ENCODE measurements around the gene PTX4.

The PTX4 gene

DNA sequence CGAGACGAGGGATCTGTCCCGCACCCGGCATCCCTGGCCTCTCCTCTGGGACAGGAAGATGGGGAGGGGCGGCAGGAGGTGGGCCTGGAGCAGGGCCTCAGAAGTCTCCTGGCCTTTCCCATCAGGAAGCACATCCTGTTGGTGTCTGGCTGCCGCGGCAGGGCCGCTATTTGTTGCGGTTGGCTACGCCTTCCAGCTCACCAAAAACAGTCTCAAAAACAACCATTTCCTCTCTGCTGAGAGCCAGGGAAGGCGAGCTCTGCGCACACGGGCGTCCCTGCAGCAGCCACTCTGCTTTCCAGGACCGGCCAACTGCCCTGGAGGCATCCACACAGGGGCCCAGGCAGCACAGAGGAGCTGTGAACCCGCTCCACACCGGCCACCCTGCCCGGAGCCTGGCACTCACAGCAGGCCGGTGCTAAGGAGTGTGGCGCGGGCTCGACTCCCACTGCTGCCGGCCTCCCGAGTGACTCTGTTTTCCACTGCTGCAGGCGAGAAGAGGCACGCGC is 44.8 kb upstream of the PTX4 start, which contains the start of gene TMEM204:
TSS of gene TMEM204 (plus strand) at position 224 of the 509 bp plus-strand sequence. CDS start 610 bp downstream, outside the sequence.
- no peaks in the 10 kb centered on the region for H3F3A ChIP-seq (ENCODE audit: insufficient read depth, low read length)
- H2AFZ ChIP-seq (ENCODE audit: low read length), result no peak within 1 kb of the TSS
- DNase-seq, result no peak
- H3K4me2 ChIP-seq (ENCODE audit: low read depth, low read length), result no peak within 1 kb of the TSS
- H3K27me3 ChIP-seq (replicated peaks; ENCODE audit: insufficient read depth, low read length), result peaks cover 94% of the 10 kb centered on the region
- no peaks in the 10 kb centered on the region for H4K20me1 ChIP-seq (ENCODE audit: insufficient read depth, low read length)
- H3K79me2 ChIP-seq (ENCODE audit: low read length), result no peaks in the 10 kb centered on the region
- H3K4me3 ChIP-seq (ENCODE audit: low read length), result no peak within 1 kb of the TSS
- H3K9me3 ChIP-seq (replicated peaks; ENCODE audit: insufficient read depth, low read length), result no peaks in the 10 kb centered on the region
- H3K27ac ChIP-seq (ENCODE audit: low read length), result no peak within 1 kb of the TSS
- H3K36me3 ChIP-seq (replicated peaks; ENCODE audit: insufficient read depth, low read length), result no peaks in the 10 kb centered on the region
- no peak within 1 kb of the TSS for H3K9ac ChIP-seq (ENCODE audit: low read length)
- no peaks in the 10 kb centered on the region for H3K9me2 ChIP-seq (replicated peaks; ENCODE audit: insufficient read depth, low read length)
- TF ChIP-seq EZH2 (optimal IDR thresholded peaks at IDR 0.05; ENCODE audit: low read depth, low read length), result no peak
- no peak for TF ChIP-seq EZH2phosphoT487 (IDR thresholded peaks at IDR 0.05; ENCODE audit: low read length)
- TF ChIP-seq, protein P1, sequence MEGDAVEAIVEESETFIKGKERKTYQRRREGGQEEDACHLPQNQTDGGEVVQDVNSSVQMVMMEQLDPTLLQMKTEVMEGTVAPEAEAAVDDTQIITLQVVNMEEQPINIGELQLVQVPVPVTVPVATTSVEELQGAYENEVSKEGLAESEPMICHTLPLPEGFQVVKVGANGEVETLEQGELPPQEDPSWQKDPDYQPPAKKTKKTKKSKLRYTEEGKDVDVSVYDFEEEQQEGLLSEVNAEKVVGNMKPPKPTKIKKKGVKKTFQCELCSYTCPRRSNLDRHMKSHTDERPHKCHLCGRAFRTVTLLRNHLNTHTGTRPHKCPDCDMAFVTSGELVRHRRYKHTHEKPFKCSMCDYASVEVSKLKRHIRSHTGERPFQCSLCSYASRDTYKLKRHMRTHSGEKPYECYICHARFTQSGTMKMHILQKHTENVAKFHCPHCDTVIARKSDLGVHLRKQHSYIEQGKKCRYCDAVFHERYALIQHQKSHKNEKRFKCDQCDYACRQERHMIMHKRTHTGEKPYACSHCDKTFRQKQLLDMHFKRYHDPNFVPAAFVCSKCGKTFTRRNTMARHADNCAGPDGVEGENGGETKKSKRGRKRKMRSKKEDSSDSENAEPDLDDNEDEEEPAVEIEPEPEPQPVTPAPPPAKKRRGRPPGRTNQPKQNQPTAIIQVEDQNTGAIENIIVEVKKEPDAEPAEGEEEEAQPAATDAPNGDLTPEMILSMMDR (IDR thresholded peaks at IDR 0.05; ENCODE audit: low read length), result no peak
- H3K4me1 ChIP-seq (ENCODE audit: low read length), result no peaks in the 10 kb centered on the region

DNA sequence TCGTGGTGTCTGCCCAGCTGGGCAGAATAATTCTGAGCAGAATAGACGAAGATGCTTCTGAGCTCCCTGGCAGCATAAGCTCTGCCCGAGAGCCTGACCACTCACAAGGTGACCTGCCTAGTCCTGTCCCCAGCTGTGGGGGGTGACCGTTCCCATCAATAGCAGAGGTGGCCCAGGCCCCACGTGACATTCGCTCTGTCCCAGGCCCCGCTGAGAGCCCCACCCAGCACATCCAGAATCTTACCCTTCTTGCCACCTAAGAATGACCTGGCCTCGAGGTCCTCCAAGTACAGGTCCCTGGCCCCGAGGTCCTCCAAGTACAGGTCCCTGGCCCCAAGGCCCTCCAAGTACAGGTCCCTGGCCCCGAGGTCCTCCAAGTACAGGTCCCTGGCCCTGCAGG is 44.0 kb upstream of the PTX4 start:
- H4K20me1 ChIP-seq (ENCODE audit: insufficient read depth, low read length), result no peaks in the 10 kb centered on the region
- H3K27ac ChIP-seq (ENCODE audit: low read length), result no peak overlapping the region

DNA sequence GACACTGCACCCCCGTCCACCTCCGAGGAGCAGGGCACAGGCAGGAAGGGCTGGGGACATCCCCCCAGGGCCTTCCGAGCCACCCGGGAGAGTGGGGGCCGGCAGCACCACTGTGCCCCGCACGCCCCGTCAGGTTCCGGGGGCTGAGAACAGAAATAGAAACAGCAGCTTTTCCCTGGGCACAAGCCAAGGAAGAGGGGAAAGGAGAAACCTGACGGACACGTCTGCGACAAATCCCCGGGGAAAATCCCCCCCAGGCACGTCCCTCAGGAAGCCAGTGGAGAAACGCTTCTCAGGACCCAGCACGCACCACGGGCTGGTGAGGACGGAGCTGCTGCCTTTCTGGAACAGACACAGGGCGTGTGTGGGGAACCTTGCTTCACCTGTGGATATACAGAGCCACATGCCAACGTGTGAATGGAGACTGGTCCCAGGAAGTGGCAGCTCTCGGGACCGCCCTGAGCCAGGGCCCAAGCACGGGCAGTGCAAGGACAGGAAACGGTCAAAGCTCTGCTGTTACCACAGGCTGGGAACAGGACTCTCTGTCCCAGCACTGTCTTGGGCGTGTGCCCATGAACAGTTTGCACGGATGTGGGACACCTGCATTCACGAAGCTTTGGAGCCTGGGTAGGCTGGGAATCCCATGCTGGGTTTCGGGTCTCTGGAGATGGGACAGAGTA is 43.5 kb upstream of the PTX4 start:
- Histone ChIP-seq H3K4me3 (ENCODE audit: low read length) (no peak overlapping the region), H3K9ac (ENCODE audit: low read length) (no peak overlapping the region), H3K4me2 (ENCODE audit: low read depth, low read length) (no peak overlapping the region), H2AFZ (ENCODE audit: low read length) (no peak overlapping the region), H3K27me3 (replicated peaks; ENCODE audit: insufficient read depth, low read length) (peaks cover 96% of the 10 kb centered on the region), H4K20me1 (ENCODE audit: insufficient read depth, low read length) (no peaks in the 10 kb centered on the region), H3K36me3 (replicated peaks; ENCODE audit: insufficient read depth, low read length) (no peaks in the 10 kb centered on the region), H3K79me2 (ENCODE audit: low read length) (no peaks in the 10 kb centered on the region), H3K4me1 (ENCODE audit: low read length) (no peaks in the 10 kb centered on the region), H3K9me2 (replicated peaks; ENCODE audit: insufficient read depth, low read length) (no peaks in the 10 kb centered on the region), H3F3A (ENCODE audit: insufficient read depth, low read length) (no peaks in the 10 kb centered on the region), H3K27ac (ENCODE audit: low read length) (no peak overlapping the region), H3K9me3 (replicated peaks; ENCODE audit: insufficient read depth, low read length) (no peaks in the 10 kb centered on the region)
- DNase-seq, result no peak
- TF ChIP-seq EZH2 (optimal IDR thresholded peaks at IDR 0.05; ENCODE audit: low read depth, low read length), result no peak
- TF ChIP-seq, protein P1 (IDR thresholded peaks at IDR 0.05; ENCODE audit: low read length), result no peak
- TF ChIP-seq EZH2phosphoT487 (IDR thresholded peaks at IDR 0.05; ENCODE audit: low read length), result no peak

More for the DNA sequence above, 44.0 kb upstream of the PTX4 start:
- H3K9me2 ChIP-seq (replicated peaks; ENCODE audit: insufficient read depth, low read length), result no peaks in the 10 kb centered on the region
- H3F3A ChIP-seq (ENCODE audit: insufficient read depth, low read length), result no peaks in the 10 kb centered on the region
- TF ChIP-seq, protein P1 (IDR thresholded peaks at IDR 0.05; ENCODE audit: low read length), result no peak
- TF ChIP-seq EZH2 (optimal IDR thresholded peaks at IDR 0.05; ENCODE audit: low read depth, low read length), result no peak
- TF ChIP-seq EZH2phosphoT487 (IDR thresholded peaks at IDR 0.05; ENCODE audit: low read length), result no peak
- H3K27me3 ChIP-seq (replicated peaks; ENCODE audit: insufficient read depth, low read length), result peaks cover 97% of the 10 kb centered on the region
- H3K79me2 ChIP-seq (ENCODE audit: low read length), result no peaks in the 10 kb centered on the region
- H3K9ac ChIP-seq (ENCODE audit: low read length), result no peak overlapping the region
- no peak overlapping the region for H3K4me2 ChIP-seq (ENCODE audit: low read depth, low read length)
- DNase-seq, result no peak
- H2AFZ ChIP-seq (ENCODE audit: low read length), result no peak overlapping the region
- H3K4me3 ChIP-seq (ENCODE audit: low read length), result no peak overlapping the region
- no peaks in the 10 kb centered on the region for H3K9me3 ChIP-seq (replicated peaks; ENCODE audit: insufficient read depth, low read length)
- H3K36me3 ChIP-seq (replicated peaks; ENCODE audit: insufficient read depth, low read length), result no peaks in the 10 kb centered on the region
- no peaks in the 10 kb centered on the region for H3K4me1 ChIP-seq (ENCODE audit: low read length)

All from MM.1S (cell line).